GM10847 (cell line): ENCODE results near the gene COIL.

Experiments used
- POLR2A ChIP-seq: IDR thresholded peaks from 2 replicates; pipeline ENCODE4 v1.6.1; 2011; ENCODE audit not compliant: insufficient read length; ENCODE audit errors: extremely low read depth

Gene COIL

DNA sequence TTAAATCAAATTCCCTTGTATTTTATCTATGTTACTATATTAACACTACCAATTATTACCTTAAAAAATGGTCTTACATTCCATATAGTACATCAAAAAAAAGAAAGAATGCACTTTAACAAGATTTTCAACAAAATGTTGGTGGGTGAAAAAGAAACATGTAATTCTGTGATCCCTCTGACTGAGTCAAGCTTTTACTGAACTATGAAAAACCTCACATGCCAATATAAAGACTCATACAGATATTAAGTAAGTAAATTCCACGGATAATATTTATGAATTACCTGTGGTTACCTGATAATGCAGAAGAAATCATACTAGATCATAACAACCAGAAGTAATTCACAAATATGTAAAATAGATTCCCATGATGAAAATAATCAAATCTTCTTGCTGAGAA is 12.4 kb downstream of the COIL start:
- TF ChIP-seq POLR2A = no peak

DNA sequence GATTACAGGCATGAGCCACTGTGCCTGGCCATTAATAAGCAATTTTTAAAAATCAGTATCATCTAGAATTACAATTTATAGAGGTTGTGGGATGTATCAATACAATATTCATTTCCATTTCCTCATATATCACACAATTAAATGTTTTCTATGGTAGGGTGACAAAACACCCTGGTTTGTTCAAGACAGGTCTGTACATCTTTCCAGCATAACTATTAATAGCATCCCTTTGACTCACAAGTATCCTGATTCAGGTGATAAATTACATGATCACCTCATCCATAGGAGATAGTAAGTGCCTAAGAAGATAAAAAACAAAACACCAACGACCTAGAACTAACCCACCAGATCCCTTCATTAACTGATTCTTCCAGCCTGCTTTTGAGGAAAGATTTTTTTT is 13.1 kb downstream of the COIL start:
- TF ChIP-seq POLR2A = no peak

DNA sequence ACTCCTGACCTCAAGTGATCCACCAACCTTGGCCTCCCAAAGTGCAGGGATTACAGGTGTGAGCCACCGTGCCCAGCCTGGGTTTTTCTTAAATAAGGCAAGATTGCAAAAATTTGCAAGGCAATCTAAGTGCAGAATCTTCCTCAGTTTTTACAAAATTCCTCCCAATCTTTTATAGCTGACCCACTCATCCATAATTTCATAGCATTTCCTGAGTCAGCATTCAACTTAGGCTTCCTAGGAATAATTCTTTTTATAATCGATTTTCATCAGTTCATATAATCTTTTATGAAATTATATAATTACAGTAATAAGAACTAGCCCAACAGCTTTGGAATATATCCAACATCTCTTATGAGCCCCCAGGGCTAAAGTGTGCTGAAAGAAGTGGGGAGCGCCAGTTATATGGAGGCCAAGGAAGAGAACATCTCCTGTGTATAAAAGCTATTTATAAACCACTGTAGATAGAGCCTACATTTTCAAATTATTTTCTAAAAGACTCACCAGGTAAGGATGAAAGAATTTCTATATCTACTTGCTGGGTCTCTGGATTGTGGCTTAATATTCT is 14.8 kb downstream of the COIL start:
- TF ChIP-seq POLR2A = no peak

DNA sequence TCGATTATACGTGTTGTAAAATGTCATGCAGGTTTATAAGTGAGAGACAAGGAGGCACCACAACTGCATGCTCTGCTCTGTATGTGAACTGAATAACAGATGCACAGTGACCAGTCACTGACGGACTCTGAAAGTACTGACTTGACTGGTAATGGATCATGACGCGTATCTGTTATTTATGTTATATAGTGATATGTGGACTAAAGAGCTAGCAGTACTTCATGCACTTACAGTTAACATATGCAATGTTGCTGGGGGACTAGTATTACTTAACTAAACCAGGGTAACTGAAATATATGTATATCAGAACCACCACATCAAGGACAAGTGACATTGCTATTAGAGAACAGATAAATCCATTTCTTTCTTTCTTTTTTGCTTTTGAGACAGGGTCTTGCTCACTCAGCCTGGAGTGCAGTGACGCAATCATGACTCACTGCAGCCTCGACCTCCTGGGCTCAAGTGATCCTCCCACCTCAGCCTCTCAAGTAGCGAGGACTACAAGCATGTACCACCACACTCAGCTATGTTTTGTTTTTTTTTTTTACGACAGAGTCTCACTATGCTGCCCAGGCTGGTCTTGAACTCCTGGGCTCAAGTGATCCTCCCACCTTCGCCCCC is 17.2 kb downstream of the COIL start:
- no peak for TF ChIP-seq POLR2A

DNA sequence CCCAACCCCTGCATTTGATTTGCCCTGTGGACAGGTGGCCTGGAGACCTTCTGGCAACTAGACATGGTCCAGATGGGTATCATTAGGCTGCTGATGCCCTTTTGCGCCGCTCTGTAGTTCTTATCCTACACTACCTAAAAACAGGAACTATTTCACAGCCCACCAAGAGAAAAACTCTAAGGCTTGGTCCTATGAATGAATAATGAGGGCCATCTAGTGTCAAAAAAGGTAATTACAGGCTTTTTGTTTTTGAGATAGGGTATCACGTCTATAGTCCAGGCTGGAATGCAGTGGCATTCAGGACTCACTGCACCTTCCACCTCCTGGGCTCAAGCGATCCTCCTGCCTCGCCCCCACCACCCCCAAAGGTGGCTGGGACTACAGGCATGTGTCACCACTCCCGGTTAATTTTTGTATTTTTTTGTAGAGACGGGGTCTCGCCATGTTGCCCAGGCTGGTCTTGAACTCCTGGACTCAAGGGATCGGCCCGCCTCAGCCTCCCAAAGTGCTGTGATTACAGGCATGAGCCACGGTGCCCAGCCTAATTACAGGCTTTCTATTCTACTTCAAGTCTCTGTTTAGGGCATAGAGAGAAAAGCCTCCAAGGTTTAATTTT is 20.9 kb downstream of the COIL start:
- TF ChIP-seq POLR2A = no peak

DNA sequence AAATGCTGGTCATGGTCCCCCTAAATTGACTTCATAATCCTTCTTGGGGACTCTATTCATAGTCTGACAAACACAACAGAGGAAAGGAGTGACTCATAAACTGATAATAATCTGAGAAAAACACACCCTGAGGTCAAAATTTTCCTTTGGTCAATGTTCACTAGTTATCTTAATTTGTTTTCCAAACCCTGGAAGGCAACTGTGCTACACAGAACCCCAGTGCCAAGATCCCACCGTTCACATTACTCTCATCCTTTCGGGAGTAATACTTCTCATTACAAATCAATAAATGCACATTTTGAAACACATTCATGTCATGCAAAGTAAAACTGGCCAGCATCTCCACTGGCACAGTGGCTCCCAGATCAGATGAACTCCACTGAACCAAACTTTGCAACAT is 23.2 kb downstream of the COIL start:
- no peak for TF ChIP-seq POLR2A

DNA sequence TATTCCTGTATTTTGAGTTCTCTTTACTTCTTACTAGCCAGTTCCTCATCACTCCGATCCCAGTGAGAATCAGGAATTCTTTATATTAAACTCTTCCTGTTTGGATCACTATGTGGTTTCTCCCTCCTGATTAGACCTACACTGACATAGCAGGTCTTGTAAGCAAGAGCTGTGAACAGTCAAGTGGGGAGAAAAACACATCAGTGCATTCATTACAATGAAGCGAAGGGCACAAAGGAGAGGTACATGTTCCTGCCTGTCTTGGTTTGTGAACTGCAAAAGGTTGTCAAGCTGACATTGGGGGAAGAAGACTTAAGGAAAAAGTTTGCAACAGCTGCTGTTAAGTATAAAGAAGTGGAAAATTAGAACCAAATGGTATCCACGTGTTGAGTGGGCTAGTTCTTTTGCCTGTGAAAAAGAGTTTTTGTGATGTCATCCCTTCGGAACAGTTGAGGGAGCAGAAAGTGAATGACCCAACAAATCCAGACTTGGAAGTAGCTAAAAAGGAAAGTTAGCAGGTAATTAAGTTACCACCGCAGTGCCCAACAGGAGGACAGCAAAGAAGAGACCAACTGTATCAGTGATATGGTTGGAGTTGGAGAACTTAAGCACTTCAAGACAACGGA is 24.0 kb downstream of the COIL start:
- no peak for TF ChIP-seq POLR2A

DNA sequence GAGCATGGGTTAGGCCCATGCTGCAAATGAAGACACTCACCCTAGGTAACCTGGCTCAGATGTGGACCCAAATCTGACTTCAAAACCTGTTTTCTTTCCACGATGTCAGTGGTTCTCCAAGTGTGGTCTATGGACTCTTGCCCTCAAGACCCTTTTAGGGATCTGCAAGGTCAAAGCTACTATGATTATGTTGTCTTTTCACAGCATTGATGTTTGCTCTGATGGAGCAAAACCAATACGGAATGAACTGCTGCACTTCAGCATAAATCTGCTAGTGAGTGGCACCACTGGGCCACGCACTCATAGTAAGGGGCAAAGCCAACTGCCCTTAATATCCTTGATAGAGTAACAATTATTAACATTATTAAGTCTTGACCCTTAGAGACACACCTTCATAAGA is 25.4 kb downstream of the COIL start:
- no peak for TF ChIP-seq POLR2A

DNA sequence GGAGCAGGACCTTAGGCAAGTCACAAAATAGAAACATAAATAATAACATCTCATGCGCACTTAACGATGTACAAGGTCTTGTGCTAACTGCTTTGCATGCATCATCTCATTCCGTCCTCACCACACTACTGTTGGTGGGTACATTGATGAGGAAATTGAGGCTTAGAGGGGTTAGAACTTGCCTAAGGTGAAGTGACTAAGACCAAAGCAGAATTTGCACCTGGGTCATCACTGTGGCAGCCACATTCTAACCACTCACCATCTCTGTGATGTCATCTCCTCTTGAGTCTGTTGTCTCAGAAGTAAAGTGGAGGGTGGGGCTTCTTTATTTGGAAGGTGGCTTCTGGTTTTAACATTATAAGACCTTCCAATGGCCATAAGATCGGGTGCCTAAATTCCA is 26.6 kb downstream of the COIL start:
- TF ChIP-seq POLR2A = no peak

DNA sequence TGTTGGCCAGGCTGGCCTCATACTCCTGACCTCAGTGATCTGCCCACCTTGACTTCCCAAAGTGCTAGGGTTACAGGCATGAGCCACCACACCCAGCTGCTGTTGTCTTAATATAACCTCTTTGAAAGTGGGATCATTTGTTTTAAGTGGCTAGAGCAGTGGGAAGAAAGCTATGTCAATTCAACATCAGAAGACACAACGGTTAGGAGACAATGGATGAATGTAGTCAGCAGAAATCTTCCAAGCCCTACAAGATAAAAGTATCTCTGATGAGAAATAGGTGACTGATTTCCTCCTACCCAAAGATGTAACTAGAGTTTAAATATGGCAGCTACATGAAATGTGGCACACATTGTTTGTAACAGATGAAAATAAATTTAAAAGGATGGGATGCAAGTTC is 27.0 kb downstream of the COIL start:
- TF ChIP-seq POLR2A = no peak

DNA sequence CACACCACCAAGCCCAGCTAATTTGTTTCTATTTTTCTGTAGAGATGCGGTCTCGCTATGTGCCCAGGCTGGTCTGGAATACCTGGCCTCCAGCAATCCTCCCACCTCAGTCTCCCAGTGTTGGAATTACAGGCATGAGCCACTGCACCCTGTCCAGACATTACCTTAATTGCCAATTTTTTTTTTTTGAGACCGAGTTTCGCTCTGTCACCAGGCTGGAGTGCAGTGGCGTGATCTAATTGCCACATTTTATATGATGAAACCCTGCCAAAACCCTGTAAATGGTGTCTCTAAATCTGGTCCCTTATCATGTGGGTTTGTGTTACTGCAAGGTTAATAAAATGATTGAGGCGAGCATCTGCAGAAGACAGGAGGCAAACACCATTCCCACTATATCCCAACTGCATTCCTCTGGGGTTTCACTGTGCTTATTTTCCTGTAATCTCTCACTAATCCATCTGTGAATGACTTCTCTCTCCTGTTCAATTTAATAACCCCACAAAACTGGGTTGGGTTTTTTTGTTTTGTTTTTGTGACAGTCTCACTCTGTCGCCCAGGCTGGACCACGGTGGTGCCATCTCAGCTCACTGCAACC is 27.6 kb downstream of the COIL start:
- TF ChIP-seq POLR2A = no peak

DNA sequence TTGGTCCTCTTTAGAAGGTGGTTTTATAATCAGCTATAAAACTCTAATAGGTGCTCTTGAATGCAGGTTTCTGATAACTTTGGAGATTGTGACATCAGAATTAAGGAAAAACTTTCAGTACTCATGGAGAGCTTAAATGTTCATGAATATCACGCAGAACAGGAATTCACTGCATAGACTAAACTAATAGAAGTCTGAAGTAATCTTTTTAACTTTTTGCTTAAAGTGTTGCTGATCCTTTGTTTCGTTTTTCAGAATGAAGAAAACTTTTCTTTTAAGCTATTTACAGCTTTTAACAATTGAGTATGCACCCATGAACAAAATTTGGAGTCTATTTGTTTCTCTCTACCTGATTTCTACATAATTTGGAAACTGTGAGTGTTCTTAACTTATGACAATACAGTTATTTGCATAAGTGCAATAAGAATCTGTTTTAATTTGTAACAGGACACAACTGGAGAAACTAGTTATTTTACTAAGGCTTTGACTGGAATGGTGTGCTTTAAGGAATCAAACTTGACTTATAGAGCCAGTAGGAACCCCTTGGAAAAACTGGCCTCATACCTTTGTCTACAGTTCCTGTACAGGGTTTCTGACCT is 30.0 kb downstream of the COIL start:
- TF ChIP-seq POLR2A = no peak

DNA sequence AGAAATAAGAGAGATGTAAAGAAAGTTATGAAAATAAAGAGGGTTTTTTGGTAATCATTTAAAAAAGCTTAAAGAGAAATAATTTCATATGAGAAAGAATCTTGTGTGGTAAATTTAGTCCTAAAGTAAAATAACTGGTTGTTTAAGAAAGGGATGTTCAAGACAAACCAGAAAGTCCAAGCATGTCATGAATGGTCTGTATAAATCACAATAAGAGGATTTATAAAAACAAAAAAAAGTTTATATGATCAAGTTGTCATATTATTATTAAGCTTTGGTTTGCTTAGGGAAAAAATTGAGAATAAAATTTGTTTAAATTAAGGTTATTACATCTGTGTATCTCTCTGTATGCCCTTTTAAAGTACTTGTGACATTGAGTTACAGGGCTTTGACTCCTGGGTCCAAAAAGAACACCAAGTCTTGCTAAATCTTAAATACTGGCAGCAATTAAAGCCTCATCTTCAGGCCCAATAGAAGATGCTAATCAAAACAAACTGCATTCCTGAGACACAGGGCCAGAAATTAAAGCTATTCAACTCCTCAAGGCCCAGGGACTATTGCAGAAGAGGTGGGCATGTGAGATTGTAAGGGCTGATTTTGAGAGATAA is 31.4 kb downstream of the COIL start:
- no peak for TF ChIP-seq POLR2A

DNA sequence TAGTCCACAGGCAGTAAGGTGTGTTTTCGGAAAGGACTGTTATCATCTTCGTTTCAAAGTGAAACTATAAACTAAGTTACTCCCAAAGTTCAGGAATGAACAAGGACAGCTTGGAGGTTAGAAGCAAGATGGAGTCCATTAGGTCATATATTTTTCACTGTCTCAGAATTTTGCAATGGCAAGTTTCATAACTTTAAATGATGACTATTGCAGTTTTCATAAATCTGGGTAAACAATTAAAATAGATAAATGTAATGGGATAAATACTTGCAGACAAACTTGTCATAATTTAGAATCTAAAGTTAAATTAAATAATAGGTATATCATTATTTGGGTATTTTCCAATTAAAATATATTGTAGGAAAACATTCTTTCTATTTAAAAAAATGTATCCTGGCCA is 32.3 kb downstream of the COIL start:
- TF ChIP-seq POLR2A = no peak

DNA sequence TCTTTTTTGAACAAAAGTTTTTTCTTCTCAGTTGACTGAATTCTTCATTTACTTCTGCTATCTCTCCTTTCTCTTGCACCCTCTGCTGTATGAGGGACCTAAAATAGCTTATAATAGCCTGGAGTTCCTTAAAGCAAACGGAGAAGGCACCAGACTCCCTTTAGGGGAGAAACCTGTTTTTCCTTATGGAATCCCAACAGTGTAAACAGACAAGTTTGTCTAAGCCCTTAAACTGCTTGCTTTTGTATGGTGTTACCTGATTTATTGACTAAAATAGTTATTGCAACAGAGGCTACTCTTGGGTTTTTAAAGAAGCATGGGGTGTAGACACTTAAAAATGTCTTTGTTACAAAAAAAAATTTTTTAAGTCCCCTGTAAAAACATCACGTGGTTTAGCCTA is 34.1 kb downstream of the COIL start:
- TF ChIP-seq POLR2A = no peak
